Peyer's patch (tissue), 4 donors: ENCODE measurements around the gene DENND2D. TPM values are rescaled to one million over a fixed set of nuclear protein-coding genes. Genes with fewer than 3 reads are reported as not detected.

Experiments used
- DNase-seq, 3 donors: peaks; one replicate each; pipeline ENCODE4 v3.0.0-alpha.2; 2017 to 2019
- H3K27ac ChIP-seq, 4 donors: fragments of 200-600 bp; sonication (generic); one replicate each; pipeline ENCODE4 v1.5.1; 2016 to 2019
- H3K27me3 ChIP-seq, 2 donors: fragments of 200-600 bp; sonication (generic); one replicate each; pipeline ENCODE4 v1.5.1; 2019
- H3K36me3 ChIP-seq, 3 donors: fragments of 200-600 bp; sonication (generic); one replicate each; pipeline ENCODE4 v1.5.1; 2016 to 2019
- H3K4me1 ChIP-seq, 4 donors: fragments of 200-600 bp; sonication (generic); one replicate each; pipeline ENCODE4 v1.5.1; 2016 to 2019
- H3K4me3 ChIP-seq, 4 donors: fragments of 200-600 bp; sonication (generic); 1 replicate in 3 of 4; 2 replicates in 1 of 4; pipeline ENCODE4 v1.5.1; 2016 to 2019; ENCODE audit warnings: mild to moderate bottlenecking in 1 of 4
- H3K9me3 ChIP-seq, 4 donors: fragments of 200-600 bp; sonication (generic); one replicate each; pipeline ENCODE4 v1.5.1; 2016 to 2019; ENCODE audit warnings: mild to moderate bottlenecking in 1 of 4
- CTCF ChIP-seq, 6 experiments: fragments of 450-650 bp in 4 of 6; fragments of 200-600 bp in 2 of 6; sonication (generic) in 1 of 6; IDR thresholded peaks; one replicate each; pipeline ENCODE4 v1.5.1; 2017 to 2019; ENCODE audit warnings: antibody characterized with exemption in 6 of 6, mild to moderate bottlenecking in 3 of 6, moderate library complexity in 1 of 6
- POLR2A ChIP-seq, 2 donors: fragments of 450-650 bp; IDR thresholded peaks; one replicate each; pipeline ENCODE4 v1.5.1; 2017; ENCODE audit warnings: antibody characterized with exemption in 2 of 2, mild to moderate bottlenecking in 2 of 2, moderate library complexity in 2 of 2
- total RNA-seq, 4 donors: library from RNA; depleted of rRNA; stranded (reverse); fragments of >200 nt; gene quantifications; one replicate each; pipeline ENCODE4 v1.1.0, GENCODE V29; 2016

The DENND2D gene
- total RNA-seq, 4 donors from 2014 or later: 71.3 to 220 (median 86.5) TPM

DNA sequence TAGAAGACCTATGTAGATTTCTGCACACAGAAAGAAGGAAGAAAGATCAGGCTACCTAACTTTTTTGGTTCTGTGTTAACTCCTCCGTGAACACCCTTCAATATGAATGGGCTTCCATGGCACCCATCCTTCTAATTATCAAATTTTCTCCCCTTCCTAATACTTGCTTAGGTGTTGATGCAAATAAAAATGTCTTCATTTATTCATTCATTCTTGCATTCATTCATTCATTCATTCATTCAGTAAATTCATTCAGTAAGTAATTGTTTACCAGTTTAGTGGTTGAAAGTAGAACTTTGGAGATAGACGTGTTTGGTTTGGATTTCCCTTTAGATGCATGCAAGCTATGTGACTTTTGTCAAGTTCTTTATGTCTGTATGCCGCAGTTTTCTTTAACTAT, 31.7 kb upstream of the DENND2D start:
- TF ChIP-seq CTCF (IDR thresholded peaks at IDR 0.05) (no peak), POLR2A (IDR thresholded peaks at IDR 0.05) (no peak)
- Histone ChIP-seq H3K4me1 (no peaks in the 10 kb centered on the region), H3K36me3 (no peaks in the 10 kb centered on the region), H3K27me3 (no peaks in the 10 kb centered on the region), H3K27ac (no peak overlapping the region), H3K4me3 (no peak overlapping the region), H3K9me3 (no peaks in the 10 kb centered on the region)
- no peak for DNase-seq

GRCh38 chr1:111228748-111229126, 28.3 kb upstream of the DENND2D start:
- no peak for DNase-seq
- TF ChIP-seq CTCF (IDR thresholded peaks at IDR 0.05) (no peak), POLR2A (IDR thresholded peaks at IDR 0.05) (no peak)
- H3K27me3 ChIP-seq: no peaks in the 10 kb centered on the region
- no peak overlapping the region for H3K4me3 ChIP-seq
- H3K36me3 ChIP-seq: no peaks in the 10 kb centered on the region
- no peak overlapping the region for H3K27ac ChIP-seq
- H3K4me1 ChIP-seq: no peaks in the 10 kb centered on the region
- H3K9me3 ChIP-seq: no peaks in the 10 kb centered on the region

DNA sequence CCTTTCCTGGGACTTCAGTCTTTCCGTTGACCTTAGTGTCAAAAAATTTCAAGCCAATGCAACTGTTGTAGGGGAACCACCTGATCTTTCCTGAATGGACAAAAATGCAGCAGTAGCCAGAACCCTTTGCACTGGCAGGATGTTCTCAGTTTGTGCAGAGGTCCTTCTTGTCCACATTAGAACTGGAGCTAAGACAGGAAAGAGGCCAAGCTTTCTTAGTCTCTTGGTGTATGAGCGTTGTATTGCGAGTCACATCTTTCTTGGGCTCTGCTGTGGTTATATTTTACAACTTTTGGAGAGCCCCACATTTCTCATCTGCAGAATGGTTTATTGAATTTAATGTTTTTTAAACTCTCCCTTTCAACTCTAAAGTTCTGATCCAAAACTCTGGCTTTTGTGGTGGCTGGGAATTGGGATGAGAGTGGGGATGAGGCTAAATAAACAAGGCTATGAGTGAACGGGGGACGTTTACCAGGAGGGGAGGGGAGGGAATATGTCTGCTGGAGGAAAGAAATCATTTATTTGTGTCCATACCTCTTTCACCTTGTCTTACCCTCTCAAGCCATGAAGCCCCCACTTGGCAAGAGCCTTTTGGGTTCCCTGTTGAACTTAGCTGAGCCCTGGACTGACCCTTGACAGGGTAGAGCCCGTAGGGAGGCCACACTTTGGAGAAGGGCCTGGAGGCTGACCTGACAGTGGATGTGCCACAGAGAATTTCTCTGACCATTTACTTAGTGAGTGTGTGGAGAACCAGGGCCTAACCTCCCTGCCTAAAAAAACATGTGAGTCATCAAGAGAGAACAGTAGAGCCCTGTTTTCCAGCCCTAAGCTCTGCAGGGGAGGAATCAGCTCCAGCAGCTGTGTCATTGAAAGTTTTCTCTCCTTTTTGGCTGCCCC, 27.7 kb upstream of the DENND2D start:
- Histone ChIP-seq H3K27me3 (no peaks in the 10 kb centered on the region), H3K27ac (peak overlapping the region in 1 of 4 donors; percentile 61), H3K4me1 (peaks cover 0 to 2% (median under 1%) of the 10 kb centered on the region in 4 donors), H3K4me3 (no peak overlapping the region), H3K9me3 (no peaks in the 10 kb centered on the region), H3K36me3 (no peaks in the 10 kb centered on the region)
- DNase-seq: no peak
- TF ChIP-seq POLR2A (IDR thresholded peaks at IDR 0.05): no peak
- no peak for TF ChIP-seq CTCF (IDR thresholded peaks at IDR 0.05)

GRCh38 chr1:111227434-111227833, 27.0 kb upstream of the DENND2D start, which contains the start of gene CHI3L2:
TSS of gene CHI3L2 (plus strand) at chr1:111227713. CDS start at chr1:111227730, 17 bp downstream.
- Histone ChIP-seq H3K4me1 (peaks cover 0 to 9% (median 6%) of the 10 kb centered on the region in 4 donors), H3K9me3 (no peaks in the 10 kb centered on the region), H3K36me3 (no peaks in the 10 kb centered on the region), H3K27ac (peak within 1 kb of the TSS in 1 of 4 donors; percentile 61), H3K4me3 (no peak within 1 kb of the TSS), H3K27me3 (no peaks in the 10 kb centered on the region)
- TF ChIP-seq CTCF (IDR thresholded peaks at IDR 0.05) (no peak), POLR2A (IDR thresholded peaks at IDR 0.05) (no peak)
- no peak for DNase-seq

DNA sequence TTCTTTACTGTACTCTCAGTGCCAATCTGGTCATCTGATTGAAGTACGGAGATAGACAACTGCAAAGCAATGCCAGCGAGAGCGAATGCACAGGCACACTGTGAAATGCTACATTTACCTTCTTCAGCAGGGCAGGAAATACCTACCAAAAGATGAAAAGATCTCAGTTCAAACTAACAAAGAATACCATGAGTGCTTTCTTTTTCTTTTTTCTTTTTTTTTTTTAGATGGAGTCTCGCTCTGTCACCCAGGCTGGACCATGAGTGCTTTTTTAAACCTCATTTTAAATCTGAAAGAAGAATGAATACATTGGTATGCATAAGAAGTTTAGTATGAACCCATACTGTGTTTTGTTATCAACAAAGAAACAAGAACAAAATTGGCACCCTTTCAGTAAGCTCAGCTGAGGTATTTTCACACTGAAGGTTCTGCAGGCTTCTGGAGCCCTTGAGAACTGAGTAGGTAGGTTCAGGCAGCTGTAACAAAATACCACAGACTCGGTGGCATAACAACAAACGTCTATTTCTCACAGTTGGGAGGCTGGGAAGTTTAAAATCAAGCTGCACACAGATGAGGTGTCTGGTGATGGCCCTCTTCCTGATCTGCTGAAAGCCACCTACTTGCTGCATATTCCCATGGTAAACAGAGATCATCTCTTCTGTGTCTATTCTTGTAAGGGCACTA, 25.4 kb upstream of the DENND2D start:
- H3K9me3 ChIP-seq: no peaks in the 10 kb centered on the region
- H3K27me3 ChIP-seq: no peaks in the 10 kb centered on the region
- no peak overlapping the region for H3K4me3 ChIP-seq
- DNase-seq: no peak
- H3K4me1 ChIP-seq: peaks cover 0 to 20% (median 14%) of the 10 kb centered on the region in 4 donors
- no peaks in the 10 kb centered on the region for H3K36me3 ChIP-seq
- H3K27ac ChIP-seq: peak overlapping the region in 1 of 4 donors; percentile 61
- TF ChIP-seq CTCF (IDR thresholded peaks at IDR 0.05): no peak
- no peak for TF ChIP-seq POLR2A (IDR thresholded peaks at IDR 0.05)
